HG03558 (cell line): ENCODE data around the gene STX8.
"Not testable (repeated sequence)": the region's sequence is repeated elsewhere in the genome, so short reads cannot be mapped to it uniquely, and the experiment has no call there.

Source experiments
- ATAC-seq: cut with Tn5 transposase; IDR thresholded peaks from one replicate; pipeline ENCODE4 v1.9.1; 2021; ENCODE audit warnings: moderate number of reproducible peaks; ENCODE audit not compliant: unreplicated experiment; ENCODE audit errors: extremely low read depth

STX8 gene

GRCh38 chr17:9274973-9275372, 300.6 kb downstream of the STX8 start:
- ATAC-seq = no peak

GRCh38 chr17:9273428-9274391, 301.9 kb downstream of the STX8 start:
- no peak for ATAC-seq

GRCh38 chr17:9272501-9273200, 303.0 kb downstream of the STX8 start:
- ATAC-seq = no peak

- no peak for ATAC-seq
These were observed 303.6 kb downstream of the STX8 start for GRCh38 chr17:9271989-9272388.

- no peak for ATAC-seq
These were observed 304.7 kb downstream of the STX8 start for GRCh38 chr17:9270921-9271320.

- ATAC-seq = no peak
These were observed 306.1 kb downstream of the STX8 start for GRCh38 chr17:9269350-9270035.

GRCh38 chr17:9268546-9268945, 307.1 kb downstream of the STX8 start:
- no peak for ATAC-seq

GRCh38 chr17:9266697-9267117, 308.9 kb downstream of the STX8 start:
- ATAC-seq = no peak

- ATAC-seq = no peak
These were observed 309.5 kb downstream of the STX8 start for GRCh38 chr17:9266031-9266680.

GRCh38 chr17:9261081-9262012, 314.3 kb downstream of the STX8 start:
- ATAC-seq = no peak

GRCh38 chr17:9259419-9259818, 316.2 kb downstream of the STX8 start:
- no peak for ATAC-seq

GRCh38 chr17:9258115-9259015, 317.3 kb downstream of the STX8 start:
- ATAC-seq = no peak

- ATAC-seq = not testable (repeated sequence)
These were observed 318.0 kb downstream of the STX8 start for GRCh38 chr17:9257630-9257965.

GRCh38 chr17:9256751-9257629, 318.6 kb downstream of the STX8 start:
- ATAC-seq = no peak

- no peak for ATAC-seq
These were observed 319.3 kb downstream of the STX8 start for GRCh38 chr17:9256361-9256750.

GRCh38 chr17:9255833-9256232, 319.8 kb downstream of the STX8 start:
- ATAC-seq = no peak

- ATAC-seq = no peak
These were observed 320.8 kb downstream of the STX8 start for GRCh38 chr17:9254841-9255240.
